HG02763 (cell line): ENCODE measurements around the gene SYDE2.
"Not testable (repeated sequence)": the region's sequence is repeated elsewhere in the genome, so short reads cannot be mapped to it uniquely, and the experiment has no call there.

Source experiments
- ATAC-seq: cut with Tn5 transposase; IDR thresholded peaks from one replicate; pipeline ENCODE4 v1.9.1; 2021; ENCODE audit warnings: mild to moderate bottlenecking, moderate library complexity; ENCODE audit not compliant: unreplicated experiment

The SYDE2 gene, protein sequence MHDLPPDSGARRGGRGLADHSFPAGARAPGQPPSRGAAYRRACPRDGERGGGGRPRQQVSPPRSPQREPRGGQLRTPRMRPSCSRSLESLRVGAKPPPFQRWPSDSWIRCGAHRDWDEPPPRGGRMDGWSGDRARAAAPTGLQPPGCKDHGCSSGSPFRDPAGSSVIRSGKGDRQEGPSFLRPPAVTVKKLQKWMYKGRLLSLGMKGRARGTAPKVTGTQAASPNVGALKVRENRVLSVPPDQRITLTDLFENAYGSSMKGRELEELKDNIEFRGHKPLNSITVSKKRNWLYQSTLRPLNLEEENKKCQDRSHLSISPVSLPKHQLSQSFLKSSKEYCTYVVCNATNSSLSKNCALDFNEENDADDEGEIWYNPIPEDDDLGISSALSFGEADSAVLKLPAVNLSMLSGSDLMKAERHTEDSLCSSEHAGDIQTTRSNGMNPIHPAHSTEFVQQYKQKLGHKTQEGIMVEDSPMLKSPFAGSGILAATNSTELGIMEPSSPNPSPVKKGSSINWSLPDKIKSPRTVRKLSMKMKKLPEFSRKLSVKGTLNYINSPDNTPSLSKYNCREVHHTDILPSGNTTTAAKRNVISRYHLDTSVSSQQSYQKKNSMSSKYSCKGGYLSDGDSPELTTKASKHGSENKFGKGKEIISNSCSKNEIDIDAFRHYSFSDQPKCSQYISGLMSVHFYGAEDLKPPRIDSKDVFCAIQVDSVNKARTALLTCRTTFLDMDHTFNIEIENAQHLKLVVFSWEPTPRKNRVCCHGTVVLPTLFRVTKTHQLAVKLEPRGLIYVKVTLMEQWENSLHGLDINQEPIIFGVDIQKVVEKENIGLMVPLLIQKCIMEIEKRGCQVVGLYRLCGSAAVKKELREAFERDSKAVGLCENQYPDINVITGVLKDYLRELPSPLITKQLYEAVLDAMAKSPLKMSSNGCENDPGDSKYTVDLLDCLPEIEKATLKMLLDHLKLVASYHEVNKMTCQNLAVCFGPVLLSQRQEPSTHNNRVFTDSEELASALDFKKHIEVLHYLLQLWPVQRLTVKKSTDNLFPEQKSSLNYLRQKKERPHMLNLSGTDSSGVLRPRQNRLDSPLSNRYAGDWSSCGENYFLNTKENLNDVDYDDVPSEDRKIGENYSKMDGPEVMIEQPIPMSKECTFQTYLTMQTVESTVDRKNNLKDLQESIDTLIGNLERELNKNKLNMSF

GRCh38 chr1:85200463-85201339 lies at the start of gene SYDE2:
Gene SYDE2, minus strand, starts transcription at chr1:85201016. Its CDS starts 20 bp downstream, at chr1:85200996.
- peak; percentile 66 for ATAC-seq

- ATAC-seq = not testable (repeated sequence)
Measured at GRCh38 chr1:85249042-85249441, 48.2 kb upstream of the SYDE2 start.

- ATAC-seq = no peak
Measured at GRCh38 chr1:85245891-85246290, 45.1 kb upstream of the SYDE2 start.

GRCh38 chr1:85245456-85245855 lies 44.6 kb upstream of the SYDE2 start:
- ATAC-seq = no peak

GRCh38 chr1:85244271-85245061 lies 43.6 kb upstream of the SYDE2 start:
- no peak for ATAC-seq

- no peak for ATAC-seq
Measured at GRCh38 chr1:85243372-85243771, 42.6 kb upstream of the SYDE2 start.

DNA sequence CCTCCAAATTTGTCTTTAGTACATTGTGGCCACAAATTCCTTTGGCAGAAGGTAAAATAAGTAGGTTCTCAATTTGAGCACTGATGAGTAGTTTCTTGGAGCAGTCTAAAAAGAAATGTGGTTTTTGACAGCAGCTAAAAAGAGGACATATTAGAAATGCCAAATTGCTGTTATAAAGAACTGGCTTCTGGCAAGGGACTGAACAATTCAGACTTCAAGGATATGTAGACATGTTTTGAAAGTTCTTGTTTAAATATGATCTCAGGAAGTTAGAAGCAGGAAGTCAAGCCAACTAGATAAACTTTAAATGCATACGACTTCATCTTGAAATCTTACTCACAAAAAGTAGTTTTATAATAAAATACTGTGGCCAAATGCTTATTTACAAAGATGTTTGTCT lies 39.8 kb upstream of the SYDE2 start:
- no peak for ATAC-seq

DNA sequence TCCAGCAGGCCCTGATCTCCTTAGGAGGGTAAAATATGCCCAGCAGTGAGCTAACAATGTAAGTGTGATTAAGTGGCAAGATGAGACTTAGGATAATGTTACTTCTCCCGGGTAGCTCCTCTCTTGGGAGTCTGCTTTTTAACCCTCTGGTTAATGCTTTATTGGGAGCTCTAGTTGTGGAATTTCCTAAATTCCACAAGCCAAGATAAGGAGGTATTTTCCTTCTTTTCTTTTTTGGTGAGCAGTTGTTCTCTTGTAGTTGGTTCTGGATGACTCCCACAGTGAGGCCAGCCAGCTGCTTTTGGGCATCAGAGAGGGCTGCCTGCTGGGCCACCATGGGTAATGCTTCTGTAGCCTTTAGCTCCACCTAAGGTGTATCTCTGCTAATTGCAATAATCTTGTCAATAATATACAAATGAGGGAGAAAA lies 39.4 kb upstream of the SYDE2 start:
- ATAC-seq = no peak

DNA sequence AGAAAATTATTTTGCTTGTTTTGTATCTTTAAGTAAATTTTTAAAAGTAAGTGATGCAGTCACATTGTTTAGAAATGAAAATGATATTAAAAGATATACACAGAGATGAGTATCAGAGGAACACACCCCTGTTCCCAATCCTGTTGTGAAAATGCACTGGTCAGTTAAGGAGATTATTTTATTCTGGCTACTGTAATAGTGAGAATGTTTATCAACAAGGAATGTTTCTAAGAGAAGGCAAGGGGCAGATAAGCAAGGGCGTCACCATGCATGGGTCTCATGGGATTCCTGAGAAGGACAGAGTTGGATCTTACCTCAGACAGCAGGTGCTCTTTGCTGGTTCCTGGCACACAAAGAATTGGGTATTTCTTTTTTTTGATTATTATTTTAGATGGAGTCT lies 36.8 kb upstream of the SYDE2 start:
- no peak for ATAC-seq

DNA sequence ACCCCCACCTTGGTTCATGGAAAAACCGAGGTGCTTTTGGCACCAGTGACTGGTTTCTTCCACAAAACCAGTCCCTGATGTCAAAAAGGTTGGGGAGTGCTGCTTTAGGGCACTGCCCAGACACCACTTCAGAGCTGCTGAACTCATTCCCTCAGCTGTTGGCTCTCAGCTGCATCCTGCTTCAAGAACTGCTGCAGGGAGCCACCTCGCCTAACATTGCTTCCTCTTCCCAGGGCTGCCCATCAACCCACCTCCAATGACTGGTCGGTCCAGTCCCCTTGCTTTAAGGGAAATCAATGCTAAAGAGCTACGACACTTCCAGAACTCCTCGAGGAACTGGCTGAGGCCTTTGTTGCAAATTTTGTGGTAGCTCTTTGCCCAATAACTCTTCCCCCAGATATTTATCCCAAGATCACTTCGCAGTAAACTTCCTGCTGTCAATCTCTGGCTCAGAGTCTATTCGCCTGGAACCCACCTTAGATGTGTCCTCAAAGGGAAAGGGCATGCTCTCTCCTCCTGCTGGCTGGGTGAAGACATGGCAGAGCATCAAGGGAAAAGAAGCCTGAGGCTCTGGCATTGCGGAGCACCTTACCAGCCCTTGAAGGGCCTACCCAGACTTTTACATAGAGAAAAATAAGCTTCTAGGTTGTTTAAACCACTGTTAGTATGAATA lies 29.6 kb upstream of the SYDE2 start:
- ATAC-seq = no peak

DNA sequence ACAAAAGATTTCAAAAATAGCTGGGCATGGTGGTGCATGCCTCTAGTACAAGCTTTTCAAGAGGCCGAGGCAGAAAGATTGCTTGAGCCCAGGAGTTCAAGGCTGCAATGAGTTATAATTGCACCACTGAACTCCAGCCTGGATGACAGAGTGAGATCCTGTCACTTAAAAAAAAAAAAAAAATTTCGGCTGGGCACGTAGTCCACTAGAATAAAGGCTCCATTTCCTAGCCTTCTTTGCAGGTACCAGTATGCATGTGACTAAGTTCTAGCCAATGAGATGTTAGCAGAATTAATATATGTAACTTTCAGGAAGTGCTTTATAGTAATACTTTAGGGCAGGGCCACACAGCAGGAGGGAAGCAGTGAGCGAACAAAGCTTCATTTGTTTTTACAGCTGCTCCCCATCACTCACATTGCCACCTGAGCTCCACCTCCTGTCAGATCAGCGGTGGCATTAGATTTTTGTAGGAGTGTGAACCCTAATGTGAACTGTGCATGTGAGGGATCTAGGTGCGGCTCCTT lies 28.8 kb upstream of the SYDE2 start:
- no peak for ATAC-seq

DNA sequence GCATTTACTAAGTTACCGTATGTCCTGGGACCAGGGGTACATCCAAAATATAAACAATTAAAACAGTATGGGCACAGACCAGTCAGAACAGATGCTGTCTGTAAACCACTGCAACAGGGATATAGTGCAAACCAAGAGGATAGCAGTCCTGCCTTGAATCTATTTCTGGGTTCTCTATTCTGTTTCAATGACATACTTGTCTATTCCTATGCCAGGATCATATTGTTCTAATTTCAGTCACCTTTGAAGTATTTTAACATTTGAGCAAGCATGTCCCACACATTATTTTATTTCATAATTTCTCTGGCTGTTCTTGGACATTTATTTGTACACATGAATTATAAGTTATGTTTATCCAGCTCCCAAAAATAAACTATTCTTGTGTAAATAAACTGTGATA lies 28.2 kb upstream of the SYDE2 start:
- ATAC-seq = no peak

GRCh38 chr1:85225624-85226380 lies 25.0 kb upstream of the SYDE2 start:
- no peak for ATAC-seq

GRCh38 chr1:85224734-85225623 lies 24.2 kb upstream of the SYDE2 start:
- ATAC-seq = no peak

DNA sequence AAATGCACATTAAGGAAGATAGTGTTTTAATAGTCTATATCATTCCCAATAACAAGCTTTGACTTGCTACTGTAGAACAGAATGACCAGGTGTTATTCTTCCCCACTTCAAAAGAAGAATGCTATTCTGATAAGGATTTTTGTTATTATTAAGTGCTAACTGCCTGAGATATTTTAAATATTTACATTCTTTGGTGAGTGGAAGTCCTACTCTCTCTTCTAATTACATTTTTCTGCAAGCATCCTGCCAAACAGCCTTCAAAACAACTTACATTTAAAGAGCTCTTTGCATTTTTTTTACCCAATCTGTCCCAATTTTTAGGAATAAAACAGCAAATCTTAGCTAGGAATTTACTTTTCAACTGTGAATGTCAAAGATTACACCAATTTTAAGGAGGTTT lies 23.5 kb upstream of the SYDE2 start:
- ATAC-seq = no peak

DNA sequence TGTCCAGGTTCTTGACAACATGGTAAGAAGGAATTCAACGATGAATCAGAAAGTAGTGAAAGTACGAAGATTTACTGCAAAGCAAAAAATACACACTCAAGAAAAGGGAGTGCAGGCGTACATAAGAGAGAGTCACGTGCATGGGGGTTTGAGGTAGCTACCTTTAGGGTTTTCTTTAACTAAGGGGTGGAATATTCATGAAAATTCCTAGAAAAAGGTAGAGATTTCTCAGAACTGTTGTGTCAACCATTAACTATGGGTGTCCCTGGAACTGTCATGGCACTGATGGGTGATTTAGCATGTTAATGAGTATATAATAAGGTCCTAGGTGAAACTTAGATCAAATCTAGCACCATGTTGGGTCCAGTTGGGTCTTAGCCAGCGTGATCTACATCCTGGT lies 22.5 kb upstream of the SYDE2 start:
- no peak for ATAC-seq

GRCh38 chr1:85220756-85221201 lies 20.0 kb upstream of the SYDE2 start:
- no peak for ATAC-seq
